ENCODE data around the gene REEP3.
"Not testable (repeated sequence)": the region's sequence is repeated elsewhere in the genome, so short reads cannot be mapped to it uniquely, and the experiment has no call there.

DNA sequence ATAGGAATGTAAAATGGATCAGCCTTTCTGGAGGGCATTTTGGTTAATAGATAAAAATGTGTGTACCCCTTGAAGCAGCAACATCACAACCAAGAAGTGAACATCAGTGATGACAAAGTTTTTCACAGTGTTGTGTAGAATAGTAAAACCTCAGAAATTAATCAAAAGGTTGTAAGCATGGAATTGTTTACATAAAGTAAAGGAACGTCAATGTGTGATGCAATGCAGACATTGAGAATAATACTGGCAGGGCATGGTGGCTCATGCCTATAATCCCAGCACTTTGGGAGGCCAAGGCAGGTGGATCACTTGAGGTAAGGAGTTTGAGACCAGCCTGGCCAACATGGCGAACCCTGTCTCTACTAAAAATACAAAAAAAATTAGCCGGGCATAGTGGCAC, 43.5 kb downstream of the REEP3 start:
- TF ChIP-seq CTCF (IDR thresholded peaks at IDR 0.05); POLR2AphosphoS5 (IDR thresholded peaks at IDR 0.05; ENCODE audit: low read depth, low read length): not testable (repeated sequence)
